K562 (cell line): ENCODE data around the gene RHEBL1. TPM values are rescaled to one million over a fixed set of nuclear protein-coding genes. Genes with fewer than 3 reads are reported as not detected.

Experiments
- ATAC-seq: fragments of 200-7000 bp; cut with Tn5 transposase; 3 replicates; pipeline ENCODE4 v1.9.1; 2020; ENCODE audit warnings: moderate library complexity
- BruUV-seq: library from RNA; stranded (reverse); fragments of 400-500 nt; replicated peaks from 2 replicates; lab custom pipeline; 2021; lab: Mats Ljungman, UMichigan
- CTCF ChIA-PET: fragments of 300-600 bp; formaldehyde crosslinking; extraction: SDS; loops from one replicate; lab custom pipeline; 2021; ENCODE audit warnings: low intra/inter-chr PET ratio; lab: Yijun Ruan, JAX
- POLR2A ChIA-PET: fragments of 300-600, 350-650 bp; sonication (Branson Sonifier 250); formaldehyde crosslinking; extraction: SDS; loops from one replicate; lab custom pipeline; 2021; ENCODE audit warnings: antibody characterized with exemption, inconsistent platforms; lab: Yijun Ruan, JAX
- DNase-seq, 4 experiments: peaks; one replicate each; pipeline versions ENCODE4 v3.0.0 to v3.0.0-alpha.2; 2011 to 2018; ENCODE audit warnings: low spot score in 3 of 4, mixed read lengths in 3 of 4; ENCODE audit errors: extremely low read depth in 1 of 4
- FAIRE-seq: peaks from 2 replicates; lab custom pipeline; 2011; peaks lifted over from hg19 to GRCh38; lab: Jason Lieb, UNC
- H2AFZ ChIP-seq: 2 replicates; pipeline ENCODE4 v1.6.0; 2011; ENCODE audit warnings: low read depth, low read length, control low read depth, inconsistent platforms
- H3K27ac ChIP-seq: fragments of 200-600 bp; 3 replicates; pipeline ENCODE4 v1.8.0; 2011; ENCODE audit warnings: low read depth, mild to moderate bottlenecking, control low read depth, inconsistent platforms, low read length, moderate library complexity, mixed read lengths; ENCODE audit errors: extremely low read depth
- H3K27me3 ChIP-seq, 2 experiments: fragments of 300-600 bp in 1 of 2; 2 replicates in 1 of 2; 3 replicates in 1 of 2; pipeline versions ENCODE4 v1.6.0 to v1.8.0; 2011; ENCODE audit warnings: inconsistent platforms in 2 of 2, low read length in 2 of 2, mild to moderate bottlenecking in 1 of 2, mixed read lengths in 1 of 2, moderate library complexity in 1 of 2; ENCODE audit not compliant: control insufficient read depth in 2 of 2, insufficient read depth in 2 of 2
- H3K36me3 ChIP-seq: fragments of 300-600 bp; 3 replicates; pipeline ENCODE4 v1.8.0; 2011; ENCODE audit warnings: mild to moderate bottlenecking, low read length, inconsistent platforms; ENCODE audit not compliant: control insufficient read depth, insufficient read depth
- H3K4me1 ChIP-seq, 2 experiments: fragments of 200-600 bp in 1 of 2; replicated peaks in 1 of 2; 2 replicates in 1 of 2; 3 replicates in 1 of 2; pipeline versions ENCODE4 v1.5.1 to v1.8.0; 2011; ENCODE audit warnings: inconsistent platforms in 2 of 2, low read length in 2 of 2, mild to moderate bottlenecking in 1 of 2, mixed read lengths in 1 of 2, moderate library complexity in 1 of 2; ENCODE audit not compliant: control insufficient read depth in 2 of 2, insufficient read depth in 2 of 2
- H3K4me2 ChIP-seq: 2 replicates; pipeline ENCODE4 v1.6.1; 2011; ENCODE audit warnings: low read length, control low read depth, inconsistent platforms, mixed read lengths; ENCODE audit not compliant: insufficient read depth
- H3K4me3 ChIP-seq: fragments of 200-600 bp; sonication (generic), shearing (Covaris generic); 2 replicates; pipeline ENCODE4 v1.5.1; 2016; ENCODE audit warnings: control low read depth, inconsistent platforms
- H3K79me2 ChIP-seq: fragments of 200-600 bp; 3 replicates; pipeline ENCODE4 v1.8.0; 2011; ENCODE audit warnings: low read length, inconsistent platforms; ENCODE audit not compliant: control insufficient read depth, insufficient read depth
- H3K9ac ChIP-seq, 2 experiments: 2 replicates each; pipeline versions ENCODE4 v1.6.0 to v1.6.1; 2011; ENCODE audit warnings: low read depth in 2 of 2, low read length in 2 of 2, control low read depth in 1 of 2, inconsistent platforms in 1 of 2, mild to moderate bottlenecking in 1 of 2, mixed read lengths in 1 of 2; ENCODE audit not compliant: insufficient read depth in 1 of 2
- H3K9me1 ChIP-seq: one replicate; pipeline ENCODE4 v1.6.0; 2011; ENCODE audit warnings: inconsistent platforms, mild to moderate bottlenecking, low read length, moderate library complexity; ENCODE audit not compliant: control insufficient read depth, insufficient read depth
- H3K9me3 ChIP-seq: replicated peaks from 2 replicates; pipeline ENCODE4 v1.5.1; 2011; ENCODE audit warnings: low read depth, low read length, inconsistent platforms; ENCODE audit not compliant: control insufficient read depth, insufficient read depth
- H4K20me1 ChIP-seq: replicated peaks from 2 replicates; pipeline ENCODE4 v1.6.1; 2011; ENCODE audit warnings: low read length, inconsistent platforms, mixed read lengths; ENCODE audit not compliant: control insufficient read depth, insufficient read depth
- CC2D1A ChIP-seq: fragments of 450-650 bp; IDR thresholded peaks from 2 replicates; pipeline ENCODE4 v1.6.1; 2017; ENCODE audit warnings: mild to moderate bottlenecking
- CEBPB ChIP-seq: fragments of 450-650 bp; IDR thresholded peaks from 2 replicates; pipeline ENCODE4 v1.6.1; 2016; ENCODE audit warnings: missing genetic modification characterization, missing compliant biosample characterization
- DACH1 ChIP-seq: fragments of 450-650 bp; IDR thresholded peaks from 2 replicates; pipeline ENCODE4 v1.6.1; 2018; ENCODE audit not compliant: partially characterized antibody
- DDX20 ChIP-seq: fragments of 450-650 bp; IDR thresholded peaks from 2 replicates; pipeline ENCODE4 v1.6.1; 2016; ENCODE audit warnings: missing genetic modification characterization, low read depth, mild to moderate bottlenecking, missing compliant biosample characterization, moderate library complexity
- FOSL1 ChIP-seq: fragments of 200-800 bp; sonication (Bioruptor generic); conservative IDR thresholded peaks from 2 replicates; pipeline ENCODE4 v1.6.1; 2016; ENCODE audit warnings: missing genetic modification characterization, missing compliant biosample characterization
- KDM4B ChIP-seq, 2 experiments: fragments of 450-650 bp in 1 of 2; sonication (generic) in 1 of 2; IDR thresholded peaks; 2 replicates each; pipeline ENCODE4 v1.6.1; 2016 to 2017; ENCODE audit warnings: borderline replicate concordance in 2 of 2, antibody characterized with exemption in 1 of 2, low read depth in 1 of 2, mild to moderate bottlenecking in 1 of 2
- NCOA1 ChIP-seq: fragments of 450-650 bp; IDR thresholded peaks from 2 replicates; pipeline ENCODE4 v1.6.1; 2016; ENCODE audit warnings: low read depth
- NFIC ChIP-seq: fragments of 450-650 bp; IDR thresholded peaks from 2 replicates; pipeline ENCODE4 v1.6.1; 2017; ENCODE audit warnings: mild to moderate bottlenecking, inconsistent platforms
- POLR2AphosphoS5 ChIP-seq: IDR thresholded peaks from 2 replicates; pipeline ENCODE4 v1.6.1; 2011; ENCODE audit warnings: mild to moderate bottlenecking, low read depth, low read length, moderate library complexity; ENCODE audit not compliant: control insufficient read depth, insufficient read depth
- XRCC3 ChIP-seq: fragments of 450-650 bp; IDR thresholded peaks from 2 replicates; pipeline ENCODE4 v1.6.1; 2017; ENCODE audit warnings: mild to moderate bottlenecking, moderate library complexity
- ZBTB1 ChIP-seq: sonication (generic); formaldehyde crosslinking; IDR thresholded peaks from 2 replicates; pipeline ENCODE4 v1.8.1; 2023; ENCODE audit warnings: missing genetic modification reagents, low read depth, mild to moderate bottlenecking, borderline replicate concordance
- ZBTB8A ChIP-seq: fragments of 450-650 bp; IDR thresholded peaks from 2 replicates; pipeline ENCODE4 v1.6.1; 2018; ENCODE audit warnings: mild to moderate bottlenecking, moderate library complexity; ENCODE audit not compliant: partially characterized antibody
- ZNF24 ChIP-seq: fragments of 450-650 bp; IDR thresholded peaks from 2 replicates; pipeline ENCODE4 v1.6.1; 2016
- ZNF75A ChIP-seq: fragments of 450-650 bp; formaldehyde crosslinking; IDR thresholded peaks from 2 replicates; pipeline ENCODE4 v1.4.0; 2020; ENCODE audit warnings: mild to moderate bottlenecking
- ZNF766 ChIP-seq: fragments of 200-800 bp; sonication (Bioruptor generic); conservative IDR thresholded peaks from 2 replicates; pipeline ENCODE4 v1.6.1; 2016; ENCODE audit warnings: missing genetic modification characterization, missing compliant biosample characterization
- WGBS: fragments of 100-300 bp; shearing (Covaris generic); methylation state at CpG from one replicate; pipeline ENCODE4 v1.1.6; 2016; ENCODE audit warnings: low coverage, mixed read lengths; ENCODE audit not compliant: insufficient coverage; ENCODE audit errors: missing lambda C conversion rate; 5-methylcytosine and 5-hydroxymethylcytosine counted together
- in situ Hi-C: fragments of 300-500 bp; cut with MboI; formaldehyde crosslinking; loops from 4 replicates; pipeline ENCODE4 v1.15.0; 2018; ENCODE audit warnings: inconsistent platforms, mixed read lengths
- intact Hi-C: fragments of 100-400 bp; cut with micrococcal nuclease; formaldehyde crosslinking; loops from 2 replicates; pipeline ENCODE4 v1.14.2; 2022
- polyA plus RNA-seq, 8 experiments: library from polyadenylated mRNA; depleted of rRNA in 4 of 8; stranded (reverse) in 5 of 8; unstranded in 3 of 8; fragments of >200 nt; fragmentation: Nextera tagmentation in 2 of 8; fragmentation: Illumina TruSeq in 1 of 8; extraction: Ambion mirVana in 2 of 8; extraction: Trizol in 1 of 8; gene quantifications; 2 replicates each; pipeline versions ENCODE4 v1.2.1 to v1.2.3, GENCODE V29; 2011 to 2014; ENCODE audit warnings: inconsistent platforms in 1 of 8, missing spikeins in 1 of 8
- total RNA-seq, 7 experiments: library from RNA; depleted of rRNA in 6 of 7; stranded (reverse); fragments of >200 nt in 6 of 7; fragmentation: Illumina TruSeq in 2 of 7; extraction: Trizol in 2 of 7; gene quantifications; 2 replicates each; pipeline versions ENCODE4 v1.2.1 to v1.2.3, GENCODE V29; 2011 to 2021; ENCODE audit warnings: low replicate concordance in 1 of 7
- TF ChIP-seq, protein P1 (sequence below), 2 experiments: fragments of 450-650 bp; IDR thresholded peaks; 2 replicates each; pipeline ENCODE4 v1.6.1; 2018; ENCODE audit warnings: mild to moderate bottlenecking in 2 of 2, low read depth in 1 of 2; ENCODE audit not compliant: partially characterized antibody in 2 of 2
- TF ChIP-seq, protein P2 (sequence below): sonication (generic); formaldehyde crosslinking; IDR thresholded peaks from 2 replicates; pipeline ENCODE4 v1.8.1; 2023; ENCODE audit warnings: mild to moderate bottlenecking, missing genetic modification reagents

RHEBL1 gene
- total and polyA plus RNA-seq, 9 of the 15 experiments (the other 6 are each of a cell fraction or from before 2014, with no cell fraction given), result 4.3 to 36.1 (median 8.2) TPM

DNA sequence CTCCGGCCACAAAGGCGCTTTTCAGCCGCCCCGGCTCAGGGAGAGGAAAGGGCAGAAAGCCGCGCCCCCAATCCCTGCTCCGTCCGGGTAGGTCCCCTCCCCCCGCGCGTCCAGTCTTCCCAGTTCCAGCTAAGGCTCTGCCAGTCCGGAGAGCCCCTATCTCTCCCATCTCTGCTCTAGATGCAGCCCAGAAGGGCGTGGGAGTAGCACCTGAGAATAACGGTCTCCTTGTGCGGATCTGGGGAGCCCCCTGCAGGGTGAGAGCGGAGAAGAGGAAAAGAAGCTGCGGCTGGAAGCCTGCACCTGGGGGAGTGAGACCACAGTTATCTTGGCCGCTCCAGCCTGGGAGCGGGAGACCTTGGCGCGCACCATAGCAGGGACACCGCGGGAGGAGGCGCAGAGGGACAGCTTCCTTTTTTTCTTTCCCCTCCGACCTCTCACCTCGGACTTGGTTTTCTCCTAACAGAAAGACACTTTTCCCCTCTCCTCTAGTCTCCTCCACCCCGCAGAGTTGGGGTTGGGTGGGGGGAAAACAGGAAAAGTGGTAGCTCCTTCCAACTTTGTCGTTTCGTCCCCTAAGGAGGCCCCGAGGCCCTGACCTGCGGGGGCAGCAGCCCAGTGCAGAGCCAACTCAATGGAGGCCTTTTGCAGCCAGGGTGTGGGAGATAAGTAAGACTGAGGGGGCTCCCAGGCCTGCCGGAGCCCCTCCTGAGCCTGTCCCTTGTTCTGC lies 22.5 kb upstream of the RHEBL1 start:
- FAIRE-seq, result peak; percentile 95
- TF ChIP-seq ZNF75A, result no peak
- TF ChIP-seq CEBPB, result no peak
- peak; percentile 93 for TF ChIP-seq POLR2AphosphoS5
- TF ChIP-seq CC2D1A, result peak; percentile 91
- TF ChIP-seq NCOA1, result peak; percentile 85
- TF ChIP-seq DACH1, result peak; percentile 42
- TF ChIP-seq, protein P1, sequence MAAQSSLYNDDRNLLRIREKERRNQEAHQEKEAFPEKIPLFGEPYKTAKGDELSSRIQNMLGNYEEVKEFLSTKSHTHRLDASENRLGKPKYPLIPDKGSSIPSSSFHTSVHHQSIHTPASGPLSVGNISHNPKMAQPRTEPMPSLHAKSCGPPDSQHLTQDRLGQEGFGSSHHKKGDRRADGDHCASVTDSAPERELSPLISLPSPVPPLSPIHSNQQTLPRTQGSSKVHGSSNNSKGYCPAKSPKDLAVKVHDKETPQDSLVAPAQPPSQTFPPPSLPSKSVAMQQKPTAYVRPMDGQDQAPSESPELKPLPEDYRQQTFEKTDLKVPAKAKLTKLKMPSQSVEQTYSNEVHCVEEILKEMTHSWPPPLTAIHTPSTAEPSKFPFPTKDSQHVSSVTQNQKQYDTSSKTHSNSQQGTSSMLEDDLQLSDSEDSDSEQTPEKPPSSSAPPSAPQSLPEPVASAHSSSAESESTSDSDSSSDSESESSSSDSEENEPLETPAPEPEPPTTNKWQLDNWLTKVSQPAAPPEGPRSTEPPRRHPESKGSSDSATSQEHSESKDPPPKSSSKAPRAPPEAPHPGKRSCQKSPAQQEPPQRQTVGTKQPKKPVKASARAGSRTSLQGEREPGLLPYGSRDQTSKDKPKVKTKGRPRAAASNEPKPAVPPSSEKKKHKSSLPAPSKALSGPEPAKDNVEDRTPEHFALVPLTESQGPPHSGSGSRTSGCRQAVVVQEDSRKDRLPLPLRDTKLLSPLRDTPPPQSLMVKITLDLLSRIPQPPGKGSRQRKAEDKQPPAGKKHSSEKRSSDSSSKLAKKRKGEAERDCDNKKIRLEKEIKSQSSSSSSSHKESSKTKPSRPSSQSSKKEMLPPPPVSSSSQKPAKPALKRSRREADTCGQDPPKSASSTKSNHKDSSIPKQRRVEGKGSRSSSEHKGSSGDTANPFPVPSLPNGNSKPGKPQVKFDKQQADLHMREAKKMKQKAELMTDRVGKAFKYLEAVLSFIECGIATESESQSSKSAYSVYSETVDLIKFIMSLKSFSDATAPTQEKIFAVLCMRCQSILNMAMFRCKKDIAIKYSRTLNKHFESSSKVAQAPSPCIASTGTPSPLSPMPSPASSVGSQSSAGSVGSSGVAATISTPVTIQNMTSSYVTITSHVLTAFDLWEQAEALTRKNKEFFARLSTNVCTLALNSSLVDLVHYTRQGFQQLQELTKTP (IDR thresholded peaks at IDR 0.05; ENCODE audit: low read depth in 1 of 2, partially characterized antibody in 2 of 2), result peak; percentile 35 to 88
- peak in 1 of 2 experiments; percentile 83; a peak in 1 of 4 replicates for TF ChIP-seq KDM4B (IDR thresholded peaks at IDR 0.05; ENCODE audit: borderline replicate concordance in 2 of 2, low read depth in 1 of 2)
- TF ChIP-seq, protein P2, sequence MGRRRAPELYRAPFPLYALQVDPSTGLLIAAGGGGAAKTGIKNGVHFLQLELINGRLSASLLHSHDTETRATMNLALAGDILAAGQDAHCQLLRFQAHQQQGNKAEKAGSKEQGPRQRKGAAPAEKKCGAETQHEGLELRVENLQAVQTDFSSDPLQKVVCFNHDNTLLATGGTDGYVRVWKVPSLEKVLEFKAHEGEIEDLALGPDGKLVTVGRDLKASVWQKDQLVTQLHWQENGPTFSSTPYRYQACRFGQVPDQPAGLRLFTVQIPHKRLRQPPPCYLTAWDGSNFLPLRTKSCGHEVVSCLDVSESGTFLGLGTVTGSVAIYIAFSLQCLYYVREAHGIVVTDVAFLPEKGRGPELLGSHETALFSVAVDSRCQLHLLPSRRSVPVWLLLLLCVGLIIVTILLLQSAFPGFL (CRISPR knock-in tag), result peak; percentile 76; the same call in 1 of the 2 replicates
- peak; percentile 57; the same call in 1 of the 2 replicates for TF ChIP-seq FOSL1 (tag)
- TF ChIP-seq NFIC, result peak; percentile 79
- no peak for TF ChIP-seq XRCC3
- TF ChIP-seq DDX20 (tag), result no peak
- TF ChIP-seq ZNF24, result peak; percentile 61; the same call in 1 of the 2 replicates
- peak; percentile 96 for TF ChIP-seq ZBTB1 (CRISPR knock-in tag)
- TF ChIP-seq ZBTB8A, result no peak
- TF ChIP-seq ZNF766 (CRISPR knock-in tag), result peak; percentile 58

More for the DNA sequence above, 22.5 kb upstream of the RHEBL1 start:
- Histone ChIP-seq H4K20me1 (no peaks in the 10 kb centered on the region), H3K36me3 (peaks cover 9% of the 10 kb centered on the region; the same call in 1 of the 3 replicates), H3K4me2 (peak overlapping the region; percentile 81), H2AFZ (peak overlapping the region; percentile 92), H3K9me1 (peaks cover 2% of the 10 kb centered on the region), H3K9ac (peak overlapping the region; percentile 65 to 85), H3K27ac (peak overlapping the region; percentile 91), H3K4me1 (peaks cover 73 to 74% of the 10 kb centered on the region in 2 experiments), H3K27me3 (no peaks in the 10 kb centered on the region), H3K79me2 (peaks cover 12% of the 10 kb centered on the region; the same call in 1 of the 3 replicates), H3K4me3 (peak overlapping the region; percentile 26), H3K9me3 (no peaks in the 10 kb centered on the region)
- 0% methylated on average over 32 of the region's 32 CpGs for WGBS
- in situ Hi-C loops (no loop called here), intact Hi-C loops (loop anchor here (1.0 kb wide), 1 partner anchor 93 kb away; the partner anchor contains the start of gene DDN)
- DNase-seq, result peak; percentile 93 to 98 (median 93)
- POLR2A ChIA-PET, result interaction anchor here (0.5 to 6.6 kb wide), 22 partner anchors 8 to 230 kb away, joined by 3 to 103 read pairs (median 4); partner anchors contain the start of genes LMBR1L, PRKAG1, RHEBL1 and RND1
- no TSS peak for BruUV-seq
- CTCF ChIA-PET, result interaction anchor here (0.7 to 1.8 kb wide), 5 partner anchors 28 to 141 kb away, joined by 3 to 15 read pairs (median 4); no protein-coding TSS in a partner anchor
- peak; percentile 73 for ATAC-seq
